UCSD-AML1 (cell line): ENCODE measurements around the gene STK32A.
"Not testable (repeated sequence)": the region's sequence is repeated elsewhere in the genome, so short reads cannot be mapped to it uniquely, and the experiment has no call there.

Experiments
- DNase-seq: peaks from one replicate; lab custom pipeline; 2025; ENCODE audit not compliant: unreplicated experiment; lab: John Stamatoyannopoulos, UW

STK32A gene

GRCh38 chr5:147234825-147235635, at the start of gene STK32A:
STK32A (plus strand) TSS chr5:147235026; CDS start chr5:147239635, 4,609 bp downstream.
- no peak for DNase-seq

- DNase-seq = no peak
These were observed 47.7 kb upstream of the STK32A start for GRCh38 chr5:147187099-147187540.

- DNase-seq = no peak
These were observed 46.4 kb upstream of the STK32A start for GRCh38 chr5:147188200-147189108.

GRCh38 chr5:147189109-147189424, 45.8 kb upstream of the STK32A start:
- DNase-seq = no peak

- DNase-seq = no peak
These were observed 44.5 kb upstream of the STK32A start for GRCh38 chr5:147190331-147190730.

GRCh38 chr5:147193123-147193522, 41.7 kb upstream of the STK32A start:
- no peak for DNase-seq

- no peak for DNase-seq
These were observed 34.8 kb upstream of the STK32A start for GRCh38 chr5:147200004-147200403.

- no peak for DNase-seq
These were observed 31.6 kb upstream of the STK32A start for GRCh38 chr5:147203213-147203612.

- DNase-seq = no peak
These were observed 30.2 kb upstream of the STK32A start for GRCh38 chr5:147204576-147204975.

- no peak for DNase-seq
These were observed 26.7 kb upstream of the STK32A start for GRCh38 chr5:147208134-147208533.

GRCh38 chr5:147216552-147217154, 18.2 kb upstream of the STK32A start:
- DNase-seq = no peak

- DNase-seq = no peak
These were observed 11.5 kb upstream of the STK32A start for GRCh38 chr5:147223343-147223742.

GRCh38 chr5:147223948-147224791, 10.7 kb upstream of the STK32A start:
- no peak for DNase-seq

GRCh38 chr5:147225938-147226337, 8.9 kb upstream of the STK32A start:
- DNase-seq = no peak

- DNase-seq = no peak
These were observed 8.3 kb upstream of the STK32A start for GRCh38 chr5:147226512-147226911.

- no peak for DNase-seq
These were observed 494 bp upstream of the STK32A start for GRCh38 chr5:147234239-147234824.

- no peak for DNase-seq
These were observed 5.6 kb downstream of the STK32A start for GRCh38 chr5:147240266-147240985.

- not testable (repeated sequence) for DNase-seq
These were observed 8.4 kb downstream of the STK32A start for GRCh38 chr5:147243238-147243637.

GRCh38 chr5:147245381-147246165, 10.7 kb downstream of the STK32A start:
- no peak for DNase-seq
